VCaP (cell line): Measurements from ENCODE around the gene SUMO2.

Source experiments
- H3K27ac ChIP-seq: fragments of 450-650 bp; 2 replicates; pipeline ENCODE4 v1.5.1; 2017
- TF ChIP-seq, protein P1 (sequence below): fragments of 450-650 bp; conservative IDR thresholded peaks from 2 replicates; pipeline ENCODE4 v1.5.1; 2017; ENCODE audit warnings: mild to moderate bottlenecking, moderate library complexity

SUMO2 gene

DNA sequence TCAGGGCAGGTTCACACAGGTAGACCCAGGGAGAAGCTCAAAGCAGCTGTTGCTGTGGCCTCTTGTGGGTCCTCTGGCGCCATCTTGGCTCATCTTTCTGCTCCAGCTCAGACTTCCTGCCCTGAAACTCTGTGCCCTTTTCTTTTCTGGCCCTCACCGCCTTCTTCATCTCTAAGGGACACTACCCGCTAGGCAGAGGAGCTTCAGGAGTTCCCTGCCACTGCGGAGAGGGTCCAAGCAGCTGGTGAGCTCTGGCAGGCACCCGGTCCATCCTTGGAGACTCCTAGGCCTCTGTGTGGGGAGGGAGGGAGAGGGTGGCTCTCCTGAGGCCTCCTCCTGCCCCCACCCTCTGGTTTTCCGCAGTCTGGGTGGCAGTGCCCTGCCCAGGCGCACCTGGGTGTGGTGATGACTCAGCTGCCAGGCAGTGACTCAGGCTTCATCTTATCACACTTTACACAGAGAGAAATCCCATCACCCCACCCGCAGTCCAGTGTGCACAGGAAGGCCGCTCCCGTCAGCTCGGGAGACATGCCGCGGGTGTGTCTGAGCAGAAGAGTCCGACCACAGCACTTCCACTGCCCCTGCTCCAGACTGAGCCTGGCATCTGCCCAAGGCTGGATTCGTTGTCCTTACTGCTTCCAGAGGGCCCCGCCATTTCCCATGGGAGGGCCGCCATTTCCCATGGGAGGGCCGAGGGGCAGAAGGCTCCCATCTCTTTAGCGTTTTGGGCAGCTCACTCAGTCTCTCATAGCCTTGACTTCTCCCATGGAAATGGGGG lies 58.5 kb downstream of the SUMO2 start:
- no peak overlapping the region for H3K27ac ChIP-seq
- TF ChIP-seq, protein P1, sequence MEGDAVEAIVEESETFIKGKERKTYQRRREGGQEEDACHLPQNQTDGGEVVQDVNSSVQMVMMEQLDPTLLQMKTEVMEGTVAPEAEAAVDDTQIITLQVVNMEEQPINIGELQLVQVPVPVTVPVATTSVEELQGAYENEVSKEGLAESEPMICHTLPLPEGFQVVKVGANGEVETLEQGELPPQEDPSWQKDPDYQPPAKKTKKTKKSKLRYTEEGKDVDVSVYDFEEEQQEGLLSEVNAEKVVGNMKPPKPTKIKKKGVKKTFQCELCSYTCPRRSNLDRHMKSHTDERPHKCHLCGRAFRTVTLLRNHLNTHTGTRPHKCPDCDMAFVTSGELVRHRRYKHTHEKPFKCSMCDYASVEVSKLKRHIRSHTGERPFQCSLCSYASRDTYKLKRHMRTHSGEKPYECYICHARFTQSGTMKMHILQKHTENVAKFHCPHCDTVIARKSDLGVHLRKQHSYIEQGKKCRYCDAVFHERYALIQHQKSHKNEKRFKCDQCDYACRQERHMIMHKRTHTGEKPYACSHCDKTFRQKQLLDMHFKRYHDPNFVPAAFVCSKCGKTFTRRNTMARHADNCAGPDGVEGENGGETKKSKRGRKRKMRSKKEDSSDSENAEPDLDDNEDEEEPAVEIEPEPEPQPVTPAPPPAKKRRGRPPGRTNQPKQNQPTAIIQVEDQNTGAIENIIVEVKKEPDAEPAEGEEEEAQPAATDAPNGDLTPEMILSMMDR, result no peak

DNA sequence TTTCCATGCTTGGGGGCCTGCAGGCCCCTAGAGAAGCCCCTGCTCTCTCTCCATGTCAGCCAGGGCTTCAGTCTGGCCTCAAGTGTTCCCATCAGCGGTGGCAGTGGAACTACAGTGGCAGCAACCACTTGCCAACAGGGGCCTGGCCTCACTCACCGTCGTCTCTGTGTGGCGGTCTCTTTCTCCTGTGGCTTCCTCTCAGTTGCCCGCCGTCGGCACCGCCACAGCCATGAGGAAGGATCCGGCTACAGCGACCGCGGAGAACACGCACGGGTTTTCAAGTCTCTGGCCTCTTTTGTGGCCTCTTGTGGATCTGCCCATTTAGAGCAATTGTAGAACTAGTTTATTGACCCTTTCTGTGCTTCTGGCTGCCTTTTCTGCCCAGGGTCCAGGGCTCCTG lies 64.5 kb downstream of the SUMO2 start:
- H3K27ac ChIP-seq, result no peak overlapping the region
- TF ChIP-seq, protein P1, result no peak

DNA sequence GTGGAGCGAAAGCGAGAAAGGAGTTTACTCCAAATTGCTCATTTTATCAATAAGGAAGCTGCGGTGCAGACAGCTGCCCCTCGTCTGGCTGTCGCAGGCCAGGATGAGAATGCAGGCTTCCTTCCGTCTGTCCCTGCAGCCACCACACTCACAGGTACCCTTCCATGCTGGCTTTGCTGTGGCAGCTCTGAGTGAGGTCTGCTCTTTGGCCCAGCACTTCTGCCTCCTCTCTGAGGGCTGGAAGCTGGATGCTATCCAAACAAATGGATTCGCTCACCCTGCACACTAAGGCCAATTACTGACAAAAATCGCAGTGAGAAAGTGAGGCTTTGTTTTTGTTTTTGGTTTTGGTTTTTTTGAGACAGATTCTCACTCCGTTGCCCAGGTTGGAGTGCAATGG lies 66.0 kb downstream of the SUMO2 start:
- no peak overlapping the region for H3K27ac ChIP-seq
- TF ChIP-seq, protein P1, result no peak
